GM19099 (cell line): ENCODE results near the gene LIMK1.

ENCODE experiments used
- POLR2A ChIP-seq: IDR thresholded peaks from 3 replicates; pipeline ENCODE4 v1.6.1; 2011; ENCODE audit warnings: low read depth; ENCODE audit not compliant: insufficient read length; ENCODE audit errors: extremely low read depth

Gene LIMK1

GRCh38 chr7:74155810-74156395 is 72.3 kb downstream of the LIMK1 start:
- no peak for TF ChIP-seq POLR2A

DNA sequence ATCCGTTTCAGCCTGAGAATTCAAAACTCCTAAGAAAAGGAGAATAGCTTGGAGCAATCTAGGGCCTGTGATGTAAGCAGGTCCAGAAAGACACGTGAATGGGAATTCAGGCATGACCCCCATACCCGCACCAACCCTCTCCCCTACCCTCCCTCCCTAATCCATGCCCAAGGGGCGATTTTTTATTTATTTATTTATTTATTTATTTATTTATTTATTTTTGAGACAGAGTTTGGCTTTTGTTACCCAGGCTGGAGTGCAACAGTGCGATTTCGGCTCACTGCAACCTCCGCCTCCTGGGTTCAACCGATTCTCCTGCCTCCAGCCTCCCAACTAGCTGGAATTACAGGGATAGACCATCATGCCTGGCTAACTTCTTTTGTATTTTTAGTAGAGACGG is 74.0 kb downstream of the LIMK1 start:
- TF ChIP-seq POLR2A, result no peak

DNA sequence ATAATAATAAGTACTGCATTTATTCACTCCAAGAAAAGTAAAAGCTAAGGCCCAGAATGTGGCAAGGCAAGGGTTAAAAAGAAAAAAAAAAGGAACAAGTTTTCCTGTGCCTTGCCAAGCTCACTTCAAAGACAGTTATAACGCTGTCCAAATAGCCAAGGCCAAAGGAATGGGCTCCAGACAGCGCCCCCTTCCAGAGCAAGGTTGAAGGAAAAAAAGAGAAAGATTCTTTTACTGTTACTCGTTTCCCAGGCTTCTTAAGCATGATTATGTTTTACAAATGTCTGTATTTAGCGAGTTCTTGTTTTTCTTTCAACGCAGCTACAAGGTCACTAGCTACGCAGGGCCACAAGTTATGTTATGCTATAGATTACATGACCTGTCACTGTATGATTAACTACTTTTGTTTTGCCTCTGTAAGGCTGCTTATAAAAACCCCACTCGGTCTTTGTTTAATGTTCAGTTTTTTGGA is 81.4 kb downstream of the LIMK1 start:
- TF ChIP-seq POLR2A, result no peak

DNA sequence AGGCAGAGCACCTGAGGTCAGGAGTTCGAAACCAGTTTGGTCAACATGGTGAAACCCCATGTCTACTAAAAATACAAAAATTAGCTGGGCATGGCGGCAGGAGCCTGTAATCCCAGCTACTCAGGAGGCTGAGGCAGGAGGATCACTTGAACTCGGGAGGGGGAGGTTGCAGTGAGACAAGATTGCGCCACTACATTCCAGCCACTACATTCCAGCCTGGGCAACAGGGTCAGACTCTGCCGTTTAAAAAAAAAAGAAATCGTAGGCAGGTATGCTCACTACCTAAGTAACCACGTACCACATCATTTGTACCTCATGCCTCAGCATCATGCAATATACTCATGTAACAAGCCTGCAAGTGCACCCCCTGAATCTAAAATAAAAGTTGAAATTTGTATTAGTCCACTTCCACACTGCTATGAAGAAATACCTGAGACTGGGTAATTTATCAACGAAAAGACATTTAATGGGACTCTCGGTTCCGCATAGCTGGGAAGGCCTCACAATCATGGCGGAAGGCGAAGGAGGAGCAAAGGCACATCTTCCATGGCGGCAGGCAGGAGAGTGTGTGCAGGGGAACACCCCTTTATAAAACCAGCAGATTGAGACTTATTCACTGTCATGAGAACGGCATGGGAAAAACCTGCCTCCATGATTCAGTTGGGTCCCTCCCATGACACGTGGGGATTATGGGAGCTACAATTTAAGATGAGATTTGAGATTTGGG is 82.4 kb downstream of the LIMK1 start:
- no peak for TF ChIP-seq POLR2A
